ENCODE measurements around the gene TMEM225B.
"Not testable (repeated sequence)": the region's sequence is repeated elsewhere in the genome, so short reads cannot be mapped to it uniquely, and the experiment has no call there.

TMEM225B gene, protein sequence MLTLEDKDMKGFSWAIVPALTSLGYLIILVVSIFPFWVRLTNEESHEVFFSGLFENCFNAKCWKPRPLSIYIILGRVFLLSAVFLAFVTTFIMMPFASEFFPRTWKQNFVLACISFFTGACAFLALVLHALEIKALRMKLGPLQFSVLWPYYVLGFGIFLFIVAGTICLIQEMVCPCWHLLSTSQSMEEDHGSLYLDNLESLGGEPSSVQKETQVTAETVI

DNA sequence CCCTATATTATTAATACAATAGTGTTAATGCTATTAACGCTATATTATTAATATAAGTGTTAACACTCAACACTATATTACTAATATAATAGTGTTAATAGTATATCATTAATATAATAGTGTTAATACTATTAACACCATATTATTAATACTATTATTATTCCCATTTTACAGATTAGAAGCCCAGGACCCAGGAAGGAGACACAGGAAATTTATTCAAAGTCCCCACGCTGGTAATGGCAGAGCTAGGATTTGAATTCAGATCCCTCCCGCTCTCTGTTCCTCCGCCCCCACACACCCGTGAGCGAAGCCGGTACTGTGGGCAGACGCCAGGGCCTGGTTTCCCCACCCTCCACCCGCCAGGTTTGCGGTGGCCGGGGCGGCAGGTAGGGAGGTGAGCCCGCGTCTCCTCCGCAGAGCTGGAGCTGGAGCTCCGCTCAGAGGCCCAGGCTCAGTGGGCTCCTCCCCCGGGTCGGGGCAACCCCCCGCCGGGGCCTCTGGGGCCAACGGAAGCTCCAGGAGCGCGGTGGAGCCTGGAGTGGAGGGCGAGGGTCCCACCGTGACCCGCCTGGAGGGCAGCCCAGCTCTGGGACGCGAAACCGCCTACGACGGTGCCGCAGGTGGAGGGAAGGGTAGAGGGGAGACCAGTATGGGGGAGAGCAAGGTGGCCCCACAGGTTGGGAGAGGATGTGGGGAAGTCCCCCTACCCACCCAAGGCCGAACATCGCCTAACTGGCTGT is at the start of gene TMEM225B:
Gene TMEM225B (plus strand): TSS at position 506 of the 740 bp plus-strand sequence. CDS start 6,122 bp downstream, outside the sequence.
- no peak for DNase-seq

DNA sequence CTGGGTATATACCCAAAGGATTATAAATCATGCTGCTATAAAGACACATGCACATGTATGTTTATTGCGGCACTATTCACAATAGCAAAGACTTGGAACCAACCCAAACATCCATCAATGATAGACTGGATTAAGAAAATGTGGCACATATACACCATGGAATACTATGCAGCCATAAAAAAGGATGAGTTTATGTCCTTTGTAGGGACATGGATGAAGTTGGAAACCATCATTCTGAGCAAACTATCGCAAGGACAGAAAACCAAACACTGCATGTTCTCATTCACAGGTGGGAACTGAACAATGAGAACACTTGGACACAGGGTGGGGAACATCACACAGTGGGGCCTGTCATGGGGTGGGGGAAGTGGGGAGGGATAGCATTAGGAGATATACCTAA is 48.5 kb upstream of the TMEM225B start:
- DNase-seq: not testable (repeated sequence)

DNA sequence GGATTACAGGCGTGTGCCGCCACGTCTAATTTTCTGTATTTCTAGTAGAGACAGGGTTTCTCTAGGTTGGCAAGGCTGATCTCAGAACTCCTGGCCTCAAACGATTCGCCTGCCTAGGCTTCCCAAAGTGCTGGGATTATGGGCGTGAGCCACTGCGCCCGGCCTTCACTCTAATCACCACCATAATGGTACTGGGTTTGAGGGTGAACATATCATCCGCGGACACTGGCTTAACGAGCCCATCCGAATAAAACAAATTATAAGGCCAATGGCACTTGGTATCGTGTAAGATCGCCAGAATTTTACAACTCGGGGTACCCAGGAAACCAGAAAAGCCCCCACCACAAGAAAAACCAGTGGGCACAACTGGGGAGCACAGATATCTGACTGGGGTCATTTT is 46.7 kb upstream of the TMEM225B start:
- no peak for DNase-seq

DNA sequence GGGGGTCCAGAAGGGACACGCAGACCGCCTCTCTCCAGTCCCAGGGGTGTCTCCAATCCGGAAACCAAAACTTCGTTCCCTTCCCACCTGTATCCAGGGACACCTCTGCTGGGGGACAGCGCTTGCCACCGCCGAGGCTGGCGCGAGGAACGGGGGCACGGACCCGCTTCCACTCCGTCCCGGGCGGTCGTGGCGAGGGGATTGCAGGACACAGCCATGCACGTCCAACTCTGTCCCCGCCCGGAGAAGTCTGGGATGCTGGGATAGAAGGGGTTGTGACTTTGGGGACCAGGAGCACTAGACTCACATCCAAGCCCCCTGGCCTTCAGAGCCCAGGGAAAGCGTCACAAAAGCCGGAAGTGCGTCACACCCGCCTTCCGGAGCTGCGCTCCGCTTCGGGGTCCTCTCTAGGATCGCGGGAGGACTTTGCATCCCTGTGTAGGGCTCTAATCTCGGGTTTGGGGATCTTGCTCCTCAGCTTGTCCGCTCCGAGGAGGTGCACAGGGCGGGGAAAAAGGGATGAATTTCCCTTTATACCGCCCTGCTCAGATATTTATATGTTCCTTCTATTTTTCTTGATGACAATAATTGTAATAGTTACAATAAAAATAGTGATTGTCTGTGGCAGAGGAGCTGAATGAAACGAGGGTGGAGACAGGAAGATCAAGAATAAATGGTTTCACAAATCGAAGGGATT is 46.2 kb upstream of the TMEM225B start, which contains the start of gene FAM200A:
Gene FAM200A (minus strand): TSS at position 348 of the 697 bp plus-strand sequence. CDS start 3,707 bp downstream, outside the sequence.
- DNase-seq: peak; percentile 93

DNA sequence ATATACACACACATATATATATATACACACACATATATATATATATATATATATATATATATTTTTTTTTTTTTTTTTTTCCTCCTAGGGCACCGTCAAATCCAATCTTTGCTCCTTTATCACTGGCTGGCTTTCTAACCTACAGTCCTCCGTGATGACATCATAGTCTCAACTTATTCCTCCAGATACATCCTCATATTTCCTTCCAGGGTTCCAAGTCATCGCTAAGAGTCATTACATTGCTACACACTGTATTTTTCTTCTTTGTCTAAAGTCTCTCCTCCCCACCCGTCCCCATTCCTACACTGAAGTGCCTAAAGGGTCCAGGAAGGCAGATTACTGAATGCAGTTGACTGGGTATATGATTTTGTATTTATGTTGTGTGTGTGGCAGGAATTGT is 45.0 kb upstream of the TMEM225B start:
- DNase-seq: no peak

GRCh38 chr7:99554939-99555338 is 43.1 kb upstream of the TMEM225B start:
- DNase-seq: no peak

- DNase-seq: no peak
Observed at GRCh38 chr7:99557196-99557607, 40.9 kb upstream of the TMEM225B start.

DNA sequence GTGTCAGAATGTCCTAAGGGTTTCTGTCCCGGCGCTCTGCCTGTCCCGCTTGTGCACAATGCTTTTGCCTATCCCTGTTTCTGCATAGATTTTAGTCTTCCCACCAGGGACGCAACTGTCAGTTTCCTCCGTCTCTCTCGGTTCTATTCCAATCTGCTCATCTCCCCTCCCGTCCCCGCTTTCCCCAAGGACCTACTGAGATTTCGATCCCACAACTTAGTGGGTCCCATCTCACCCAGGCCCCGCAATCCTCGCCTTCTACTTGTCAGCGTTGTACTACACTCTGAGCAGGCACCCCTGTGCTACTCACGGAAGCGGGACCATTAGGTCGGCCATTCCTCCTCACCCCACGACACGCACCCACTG is 40.1 kb upstream of the TMEM225B start:
- DNase-seq: no peak

- peak; percentile 98 for DNase-seq
Observed at GRCh38 chr7:99558306-99559174, 39.5 kb upstream of the TMEM225B start, which contains the start of gene ZNF655. Gene ZNF655, plus strand, starts transcription at chr7:99558642. Its CDS starts 1,918 bp downstream, at chr7:99560560.

DNA sequence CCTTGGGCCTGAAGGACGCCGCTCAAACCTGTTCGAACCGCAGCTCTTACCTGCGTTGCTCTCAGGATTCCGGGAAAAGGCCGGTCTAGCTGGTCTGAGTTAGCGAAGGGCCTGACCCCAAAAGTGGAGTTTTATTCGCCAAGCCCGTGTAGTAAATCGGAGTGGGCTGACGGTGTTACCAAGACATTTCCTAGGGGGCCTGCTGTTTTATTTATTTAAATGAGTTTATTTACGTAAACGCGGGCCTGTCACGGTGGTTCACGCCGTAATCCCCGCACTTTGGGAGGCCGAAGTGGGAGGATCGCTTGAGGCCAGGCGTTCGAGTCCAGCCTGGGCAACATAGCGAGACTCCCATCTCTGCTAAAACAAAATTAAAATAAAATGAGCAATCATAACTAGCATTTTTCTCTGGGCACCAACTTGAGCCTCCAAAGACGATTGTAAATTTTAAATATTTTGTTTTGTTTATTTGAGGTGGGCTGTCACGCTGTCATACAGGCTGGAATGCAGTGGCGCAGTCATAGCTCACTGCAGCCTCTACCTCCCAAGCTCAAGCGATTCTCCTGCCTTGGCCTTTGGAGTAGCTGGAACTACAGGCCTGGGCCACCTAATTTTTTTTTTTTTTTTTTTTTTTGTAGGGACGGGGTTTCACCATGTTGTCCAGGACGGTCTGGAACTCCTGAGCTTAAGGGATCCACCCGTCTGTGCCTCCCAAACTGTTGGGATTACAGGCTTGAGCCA is 38.7 kb upstream of the TMEM225B start:
- no peak for DNase-seq

- no peak for DNase-seq
Observed at GRCh38 chr7:99560834-99561736, 37.0 kb upstream of the TMEM225B start.

DNA sequence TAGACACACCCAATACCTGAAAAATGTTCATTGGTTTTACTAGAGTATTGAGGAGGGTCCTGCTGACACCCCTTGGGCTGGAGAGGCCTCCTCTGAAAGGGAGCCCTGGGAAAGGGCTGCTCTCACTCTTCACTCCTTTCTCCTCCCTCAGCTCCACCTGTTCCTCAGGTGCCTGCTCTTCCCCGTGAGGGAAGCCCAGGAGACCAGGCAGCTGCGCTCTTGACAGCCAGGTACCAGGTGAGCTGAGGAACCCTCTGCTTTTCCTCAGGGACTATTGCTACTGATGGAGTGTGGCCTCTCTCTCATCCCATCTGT is 36.4 kb upstream of the TMEM225B start:
- no peak for DNase-seq

DNA sequence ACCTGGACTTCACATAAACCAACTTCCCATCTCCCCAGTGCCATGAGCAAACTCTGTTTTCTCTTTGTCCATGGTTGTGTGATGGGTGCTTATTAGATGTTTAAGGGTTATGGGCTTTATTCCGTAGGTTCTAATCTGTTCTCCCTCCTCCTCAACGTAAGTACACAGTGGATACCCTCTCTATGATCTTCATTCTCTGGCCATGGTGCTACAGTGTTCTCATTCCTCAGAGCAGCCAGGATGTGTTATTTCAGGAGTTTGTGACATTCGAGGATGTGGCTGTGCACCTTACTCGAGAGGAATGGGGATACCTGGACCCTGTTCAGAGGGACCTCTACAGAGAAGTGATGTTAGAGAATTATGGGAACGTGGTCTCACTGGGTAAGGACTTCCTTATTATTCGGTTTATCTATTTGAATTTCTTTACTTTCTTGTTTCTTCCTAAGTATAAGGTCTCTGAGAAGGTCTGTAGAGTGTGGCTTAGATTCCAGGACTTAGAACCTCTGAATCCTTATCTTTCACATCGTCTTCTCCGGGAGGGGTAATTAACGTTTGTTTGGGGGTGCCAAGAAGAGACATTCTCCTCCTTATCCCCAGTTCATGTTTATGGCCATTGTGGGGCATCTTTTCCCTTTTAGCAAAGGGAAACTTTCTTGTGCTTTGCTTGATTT is 35.8 kb upstream of the TMEM225B start:
- no peak for DNase-seq

GRCh38 chr7:99562832-99563231 is 35.2 kb upstream of the TMEM225B start:
- no peak for DNase-seq

DNA sequence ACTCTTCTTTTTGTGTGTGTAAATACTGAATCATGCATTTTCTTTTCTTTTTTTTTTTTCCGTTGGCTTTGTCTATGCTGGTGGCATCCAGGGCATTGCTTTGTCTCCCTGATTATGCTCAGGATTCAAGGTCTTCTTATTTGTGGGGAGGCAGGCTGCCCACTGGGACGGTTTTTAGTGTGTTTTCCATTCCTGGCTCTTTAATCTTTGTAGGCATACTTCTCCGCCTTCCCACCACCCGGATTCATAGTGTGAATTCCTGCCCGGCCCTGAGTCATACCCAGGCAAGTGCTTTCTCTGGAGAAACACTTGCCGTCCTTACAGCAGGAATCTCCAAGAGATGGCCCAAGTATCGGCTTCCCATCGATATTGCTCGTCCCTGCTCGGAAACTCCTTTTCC is 34.4 kb upstream of the TMEM225B start:
- no peak for DNase-seq

- not testable (repeated sequence) for DNase-seq
Observed at GRCh38 chr7:99568770-99569169, 29.3 kb upstream of the TMEM225B start.

- no peak for DNase-seq
Observed at GRCh38 chr7:99571768-99572167, 26.3 kb upstream of the TMEM225B start.

DNA sequence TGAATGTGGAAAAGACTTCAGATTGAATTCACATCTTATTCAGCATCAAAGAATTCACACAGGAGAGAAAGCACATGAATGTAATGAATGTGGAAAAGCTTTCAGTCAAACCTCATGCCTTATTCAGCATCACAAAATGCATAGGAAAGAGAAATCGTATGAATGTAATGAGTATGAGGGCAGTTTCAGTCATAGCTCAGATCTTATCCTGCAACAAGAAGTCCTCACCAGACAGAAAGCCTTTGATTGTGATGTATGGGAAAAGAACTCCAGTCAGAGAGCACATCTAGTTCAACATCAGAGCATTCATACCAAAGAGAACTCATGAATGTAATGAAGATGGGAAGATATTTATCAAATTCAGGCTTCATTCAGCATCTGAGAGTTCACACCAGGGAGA is 24.8 kb upstream of the TMEM225B start:
- no peak for DNase-seq

DNA sequence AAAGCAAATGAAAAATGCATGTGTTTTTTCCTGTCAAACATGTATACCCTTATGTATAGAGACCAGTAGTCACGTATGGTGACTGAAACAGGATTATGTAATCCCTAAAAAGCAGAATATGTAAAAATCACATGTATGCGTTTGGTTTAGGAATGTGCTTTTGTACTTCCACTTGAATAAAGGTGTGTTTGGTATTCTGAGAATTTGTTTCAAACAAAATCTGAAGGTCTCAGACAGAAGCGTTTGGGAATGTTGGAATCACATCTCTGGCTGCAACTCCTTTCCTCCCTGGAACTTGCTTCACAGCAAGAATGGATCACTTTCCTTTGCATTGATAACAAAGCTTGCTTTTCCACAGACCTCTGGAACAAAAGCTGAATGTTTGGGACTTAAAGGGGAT is 21.8 kb upstream of the TMEM225B start:
- DNase-seq: no peak

DNA sequence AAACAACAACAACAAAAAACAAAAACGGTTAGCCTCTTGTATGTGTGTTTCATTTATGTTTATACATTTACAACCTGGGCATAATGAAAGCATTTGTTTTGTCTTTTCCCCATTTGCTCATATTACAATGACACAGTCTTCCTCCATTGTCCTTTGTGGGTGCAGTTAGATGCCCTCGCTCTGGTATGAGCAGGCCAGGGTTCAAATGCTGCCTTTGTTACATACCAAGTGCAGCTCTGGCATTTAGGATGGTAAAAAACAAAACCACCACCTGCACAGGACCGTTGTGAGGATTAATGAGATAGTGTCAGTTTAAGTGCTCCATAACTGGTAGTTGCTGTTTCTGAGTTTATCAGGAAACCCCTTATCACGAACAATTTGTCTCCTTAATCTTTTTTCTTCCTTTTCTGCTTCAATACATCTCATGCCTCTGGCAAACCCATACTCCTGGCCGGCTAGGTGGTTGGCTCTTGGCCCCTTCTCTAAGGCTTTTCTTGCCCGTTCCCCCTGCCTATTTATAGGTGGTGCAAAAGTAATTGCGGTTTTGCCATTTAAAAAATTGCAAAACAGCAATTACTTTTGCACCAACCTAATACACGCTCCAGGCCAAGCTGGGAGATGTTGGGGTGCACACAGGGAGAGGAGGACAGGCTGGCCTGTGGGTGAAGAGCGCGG is 18.6 kb upstream of the TMEM225B start:
- DNase-seq: peak; percentile 28

Measured in retina (tissue), 1 donor.